Mesothelial cell of epicardium (in vitro differentiated cells): ENCODE data around the gene CCDC194. TPM values are rescaled to one million over a fixed set of nuclear protein-coding genes. Genes with fewer than 3 reads are reported as not detected.

Experiments used
- DNase-seq, 2 experiments: peaks; one replicate each; pipeline ENCODE4 v3.0.0; 2021; ENCODE audit warnings: low spot score in 2 of 2; ENCODE audit not compliant: unreplicated experiment in 2 of 2
- H3K27ac Mint-ChIP-seq: 2 replicates; pipeline ENCODE4 v1.8.0; 2021; ENCODE audit warnings: mixed read lengths
- H3K27me3 Mint-ChIP-seq: 2 replicates; pipeline ENCODE4 v1.8.0; 2021; ENCODE audit warnings: low read depth, mixed read lengths
- H3K36me3 Mint-ChIP-seq: 2 replicates; pipeline ENCODE4 v1.8.0; 2021; ENCODE audit warnings: mixed read lengths
- H3K4me1 Mint-ChIP-seq: 2 replicates; pipeline ENCODE4 v1.8.0; 2021; ENCODE audit warnings: mixed read lengths
- H3K4me3 Mint-ChIP-seq: 2 replicates; pipeline ENCODE4 v1.8.0; 2021; ENCODE audit warnings: mild to moderate bottlenecking, moderate library complexity, mixed read lengths
- H3K9me3 Mint-ChIP-seq: 2 replicates; pipeline ENCODE4 v1.8.0; 2021; ENCODE audit warnings: mixed read lengths
- CTCF ChIP-seq: fragments of 200-600 bp; sonication (generic); IDR thresholded peaks from one replicate; pipeline ENCODE4 v1.5.0; 2021; ENCODE audit warnings: antibody characterized with exemption; ENCODE audit not compliant: unreplicated experiment
- total RNA-seq: library from RNA; stranded (reverse); gene quantifications from 3 replicates; pipeline ENCODE4 v1.2.1, GENCODE V29; 2021

CCDC194 gene
- total RNA-seq, 1 donor from 2014 or later: 11.9 TPM

- peak in 1 of 2 experiments; percentile 91 for DNase-seq
Observed at GRCh38 chr19:17346109-17346671, 47.8 kb downstream of the CCDC194 start.

GRCh38 chr19:17341845-17342244 lies 52.2 kb downstream of the CCDC194 start:
- no peak for TF ChIP-seq CTCF

More at GRCh38 chr19:17346109-17346671, 47.8 kb downstream of the CCDC194 start:
- Mint-ChIP-seq H3K27me3 (peaks cover 6% of the 10 kb centered on the region), H3K4me1 (peaks cover 4% of the 10 kb centered on the region), H3K27ac (no peak overlapping the region), H3K4me3 (no peak overlapping the region), H3K9me3 (no peaks in the 10 kb centered on the region), H3K36me3 (no peaks in the 10 kb centered on the region)
- peak; percentile 94 for TF ChIP-seq CTCF

GRCh38 chr19:17341386-17341785 lies 52.6 kb downstream of the CCDC194 start:
- no peaks in the 10 kb centered on the region for H3K36me3 Mint-ChIP-seq
- no peak overlapping the region for H3K27ac Mint-ChIP-seq
- no peaks in the 10 kb centered on the region for H3K9me3 Mint-ChIP-seq
- no peak overlapping the region for H3K4me3 Mint-ChIP-seq
- H3K4me1 Mint-ChIP-seq: peaks cover 8% of the 10 kb centered on the region
- DNase-seq: no peak
- no peak for TF ChIP-seq CTCF
- H3K27me3 Mint-ChIP-seq: no peaks in the 10 kb centered on the region

More at GRCh38 chr19:17341845-17342244, 52.2 kb downstream of the CCDC194 start:
- H3K27me3 Mint-ChIP-seq: no peaks in the 10 kb centered on the region
- no peak overlapping the region for H3K4me3 Mint-ChIP-seq
- H3K36me3 Mint-ChIP-seq: no peaks in the 10 kb centered on the region
- DNase-seq: no peak
- H3K27ac Mint-ChIP-seq: no peak overlapping the region
- no peaks in the 10 kb centered on the region for H3K9me3 Mint-ChIP-seq
- H3K4me1 Mint-ChIP-seq: peaks cover 8% of the 10 kb centered on the region

- H3K9me3 Mint-ChIP-seq: no peaks in the 10 kb centered on the region
- H3K27ac Mint-ChIP-seq: no peak overlapping the region
- no peaks in the 10 kb centered on the region for H3K36me3 Mint-ChIP-seq
- no peak for DNase-seq
- H3K4me3 Mint-ChIP-seq: no peak overlapping the region
- TF ChIP-seq CTCF: no peak
- H3K4me1 Mint-ChIP-seq: peaks cover 10% of the 10 kb centered on the region
- no peaks in the 10 kb centered on the region for H3K27me3 Mint-ChIP-seq
Observed at GRCh38 chr19:17340871-17341357, 53.1 kb downstream of the CCDC194 start.

Other genes starting within 250 kb of the CCDC194 start
- gene USE1, start 178.8 kb downstream of the CCDC194 start, total RNA-seq: 24.4 to 26.0 TPM (median 25.8 TPM) in 3 replicates
- gene OCEL1, start 168.0 kb downstream of the CCDC194 start, total RNA-seq: 14.3 to 19.2 TPM (median 16.2 TPM) in 3 replicates
- 59.1 to 61.8 TPM (median 61.2 TPM) in 3 replicates for gene NR2F6, start 148.3 kb downstream of the CCDC194 start, total RNA-seq
- gene USHBP1, start 129.5 kb downstream of the CCDC194 start, total RNA-seq: 0.45 TPM in 1 of 3 replicates, not detected in the others
- 91.6 to 98.6 TPM (median 92.2 TPM) in 3 replicates for gene BABAM1, start 126.8 kb downstream of the CCDC194 start, total RNA-seq
- 3.6 to 4.1 TPM (median 3.7 TPM) in 3 replicates for gene ANKLE1, start 112.3 kb downstream of the CCDC194 start, total RNA-seq
- 25.4 to 26.4 TPM (median 26.1 TPM) in 3 replicates for gene ABHD8, start 90.8 kb downstream of the CCDC194 start, total RNA-seq
- 47.7 to 51.0 TPM (median 50.1 TPM) in 3 replicates for gene MRPL34, start 88.3 kb downstream of the CCDC194 start, total RNA-seq
- 37.3 to 39.6 TPM (median 38.3 TPM) in 3 replicates for gene DDA1, start 84.6 kb downstream of the CCDC194 start, total RNA-seq
- 42.1 to 43.7 TPM (median 43.5 TPM) in 3 replicates for gene ANO8, start 59.3 kb downstream of the CCDC194 start, total RNA-seq
- 42.5 to 47.0 TPM (median 45.0 TPM) in 3 replicates for gene GTPBP3, start 56.6 kb downstream of the CCDC194 start, total RNA-seq
- 0.93 to 1.1 TPM (median 0.94 TPM) in 3 replicates for gene PLVAP, start 16.9 kb downstream of the CCDC194 start, total RNA-seq
- 326 to 362 TPM (median 360 TPM) in 3 replicates for gene BST2, start 11.4 kb upstream of the CCDC194 start, total RNA-seq
- gene MVB12A, start 25.9 kb upstream of the CCDC194 start, total RNA-seq: 53.5 to 57.2 TPM (median 54.5 TPM) in 3 replicates
- 4.8 to 6.0 TPM (median 5.1 TPM) in 3 replicates for gene TMEM221, start 54.5 kb upstream of the CCDC194 start, total RNA-seq
- gene NXNL1, start 66.7 kb upstream of the CCDC194 start, total RNA-seq: not detected in 3 replicates
- 25.1 to 27.5 TPM (median 26.0 TPM) in 3 replicates for gene SLC27A1, start 76.3 kb upstream of the CCDC194 start, total RNA-seq
- gene PGLS, start 117.5 kb upstream of the CCDC194 start, total RNA-seq: 100.0 to 106 TPM (median 104 TPM) in 3 replicates
- 58.0 to 61.9 TPM (median 59.3 TPM) in 3 replicates for gene COLGALT1, start 161.5 kb upstream of the CCDC194 start, total RNA-seq